ENCODE results near the gene OR11H6. TPM values are rescaled to one million over a fixed set of nuclear protein-coding genes. Genes with fewer than 3 reads are reported as not detected.
"Not testable (repeated sequence)": the region's sequence is repeated elsewhere in the genome, so short reads cannot be mapped to it uniquely, and the experiment has no call there.

OR11H6 gene
- total and polyA plus RNA-seq, 8 donors = not detected

GRCh38 chr14:20247646-20248246 is 24.2 kb downstream of the OR11H6 start:
- H3K27ac ChIP-seq = no peak overlapping the region
- TF ChIP-seq, protein P1, sequence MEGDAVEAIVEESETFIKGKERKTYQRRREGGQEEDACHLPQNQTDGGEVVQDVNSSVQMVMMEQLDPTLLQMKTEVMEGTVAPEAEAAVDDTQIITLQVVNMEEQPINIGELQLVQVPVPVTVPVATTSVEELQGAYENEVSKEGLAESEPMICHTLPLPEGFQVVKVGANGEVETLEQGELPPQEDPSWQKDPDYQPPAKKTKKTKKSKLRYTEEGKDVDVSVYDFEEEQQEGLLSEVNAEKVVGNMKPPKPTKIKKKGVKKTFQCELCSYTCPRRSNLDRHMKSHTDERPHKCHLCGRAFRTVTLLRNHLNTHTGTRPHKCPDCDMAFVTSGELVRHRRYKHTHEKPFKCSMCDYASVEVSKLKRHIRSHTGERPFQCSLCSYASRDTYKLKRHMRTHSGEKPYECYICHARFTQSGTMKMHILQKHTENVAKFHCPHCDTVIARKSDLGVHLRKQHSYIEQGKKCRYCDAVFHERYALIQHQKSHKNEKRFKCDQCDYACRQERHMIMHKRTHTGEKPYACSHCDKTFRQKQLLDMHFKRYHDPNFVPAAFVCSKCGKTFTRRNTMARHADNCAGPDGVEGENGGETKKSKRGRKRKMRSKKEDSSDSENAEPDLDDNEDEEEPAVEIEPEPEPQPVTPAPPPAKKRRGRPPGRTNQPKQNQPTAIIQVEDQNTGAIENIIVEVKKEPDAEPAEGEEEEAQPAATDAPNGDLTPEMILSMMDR (IDR thresholded peaks at IDR 0.05) = peak in 2 of 4 donors; percentile 16 to 36
- FAIRE-seq = no peak
- intact Hi-C loops (cut with DNase I) = no loop called here
- peak in 2 of 4 donors; percentile 71 to 73 for ATAC-seq
- H3K9me3 ChIP-seq = no peaks in the 10 kb centered on the region
- DNase-seq = peak in 1 of 6 donors; percentile 2
- WGBS, 2 donors = 50 to 52% methylated on average over 3 of the region's 3 CpGs
- no peaks in the 10 kb centered on the region for H3K4me1 ChIP-seq
- no peaks in the 10 kb centered on the region for H3K36me3 ChIP-seq
- no peaks in the 10 kb centered on the region for H3K27me3 ChIP-seq
- H3K4me3 ChIP-seq = no peak overlapping the region

DNA sequence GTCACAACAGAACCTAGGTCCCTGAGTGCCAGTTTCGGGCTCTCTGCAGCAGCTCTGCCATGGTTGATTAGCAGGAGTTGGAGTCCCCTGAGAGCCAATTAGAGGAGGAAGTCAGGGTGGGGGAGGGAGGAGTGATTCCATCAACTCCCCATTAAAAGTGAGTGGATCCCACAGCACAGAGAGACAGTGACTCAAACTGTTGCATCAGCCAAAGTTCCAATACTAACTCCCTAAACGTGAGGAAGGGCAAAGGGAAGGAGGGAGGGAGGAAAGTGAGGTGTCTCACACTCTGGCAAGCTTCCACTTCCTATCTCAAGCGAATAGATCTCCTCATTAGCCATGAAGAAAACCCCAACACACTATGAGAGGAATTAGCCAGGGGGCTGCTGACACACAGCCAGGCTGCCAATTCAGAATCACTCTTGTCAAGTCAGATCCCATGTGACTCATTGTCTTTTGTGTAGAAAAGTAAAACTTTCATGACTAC is 39.2 kb downstream of the OR11H6 start:
- H3K27ac ChIP-seq = no peak overlapping the region
- H3K36me3 ChIP-seq = no peaks in the 10 kb centered on the region
- H3K27me3 ChIP-seq = no peaks in the 10 kb centered on the region
- H3K4me3 ChIP-seq = no peak overlapping the region
- ATAC-seq (no peak), FAIRE-seq (no peak), DNase-seq (no peak)
- TF ChIP-seq, protein P1 (IDR thresholded peaks at IDR 0.05) = no peak
- intact Hi-C loops (cut with DNase I) = no loop called here
- WGBS, 2 donors = 51 to 55% methylated on average over 3 of the region's 3 CpGs
- no peaks in the 10 kb centered on the region for H3K9me3 ChIP-seq
- H3K4me1 ChIP-seq = no peaks in the 10 kb centered on the region

- H3K9me3 ChIP-seq; H3K36me3 ChIP-seq; H3K27me3 ChIP-seq; intact Hi-C loops (cut with DNase I); ATAC-seq; H3K4me3 ChIP-seq; H3K27ac ChIP-seq; FAIRE-seq; H3K4me1 ChIP-seq; DNase-seq: not testable (repeated sequence)
- 93 to 95% methylated on average over 5 of the region's 5 CpGs for WGBS, 2 donors
Observed at GRCh38 chr14:20264361-20264760, 40.9 kb downstream of the OR11H6 start.

- Histone ChIP-seq H3K36me3 (no peaks in the 10 kb centered on the region), H3K27ac (no peak overlapping the region), H3K27me3 (no peaks in the 10 kb centered on the region), H3K4me3 (no peak overlapping the region), H3K4me1 (no peaks in the 10 kb centered on the region), H3K9me3 (no peaks in the 10 kb centered on the region)
- ATAC-seq (no peak), DNase-seq (no peak), FAIRE-seq (no peak)
- WGBS, 2 donors = 97 to 99% methylated on average over 2 of the region's 2 CpGs
- TF ChIP-seq, protein P1 (IDR thresholded peaks at IDR 0.05) = no peak
- intact Hi-C loops (cut with DNase I) = no loop called here
Observed at GRCh38 chr14:20274062-20274461, 50.6 kb downstream of the OR11H6 start.

Other genes with a start within 250 kb of the OR11H6 start
- not detected for gene OR4K15, start 248.1 kb upstream of the OR11H6 start, total RNA-seq
- gene OR4K15, start 248.1 kb upstream of the OR11H6 start, polyA plus RNA-seq = not detected
- not detected for gene OR4Q2, start 221.5 kb upstream of the OR11H6 start, total RNA-seq
- not detected for gene OR4Q2, start 221.5 kb upstream of the OR11H6 start, polyA plus RNA-seq
- gene OR4K14, start 204.4 kb upstream of the OR11H6 start, total RNA-seq = not detected
- not detected for gene OR4K14, start 204.4 kb upstream of the OR11H6 start, polyA plus RNA-seq
- not detected for gene OR4K13, start 187.7 kb upstream of the OR11H6 start, total RNA-seq
- gene OR4K13, start 187.7 kb upstream of the OR11H6 start, polyA plus RNA-seq = not detected
- not detected for gene OR4L1, start 163.7 kb upstream of the OR11H6 start, total RNA-seq
- not detected for gene OR4L1, start 163.7 kb upstream of the OR11H6 start, polyA plus RNA-seq
- not detected for gene OR4K17, start 113.0 kb upstream of the OR11H6 start, total RNA-seq
- not detected for gene OR4K17, start 113.0 kb upstream of the OR11H6 start, polyA plus RNA-seq
- gene OR4N5, start 84.9 kb upstream of the OR11H6 start, total RNA-seq = not detected
- not detected for gene OR4N5, start 84.9 kb upstream of the OR11H6 start, polyA plus RNA-seq
- not detected for gene OR11G2, start 32.8 kb upstream of the OR11H6 start, total RNA-seq
- gene OR11G2, start 32.8 kb upstream of the OR11H6 start, polyA plus RNA-seq = not detected
- not detected for gene OR11H7, start 5.3 kb downstream of the OR11H6 start, total RNA-seq
- gene OR11H7, start 5.3 kb downstream of the OR11H6 start, polyA plus RNA-seq = not detected
- not detected for gene OR11H4, start 15.6 kb downstream of the OR11H6 start, total RNA-seq
- not detected for gene OR11H4, start 15.6 kb downstream of the OR11H6 start, polyA plus RNA-seq
- gene TTC5, start 82.2 kb downstream of the OR11H6 start, total RNA-seq = 10 to 100 TPM in 1 of 6 donors, 1 to 10 TPM in 5; 6.9 to 12.9 (median 7.7) TPM
- 1 to 10 TPM; 3.7 to 5.1 TPM for gene TTC5, start 82.2 kb downstream of the OR11H6 start, polyA plus RNA-seq
- gene CCNB1IP1, start 109.6 kb downstream of the OR11H6 start, total RNA-seq = 10 to 100 TPM; 17.4 to 34.0 (median 25.0) TPM
- gene CCNB1IP1, start 109.6 kb downstream of the OR11H6 start, polyA plus RNA-seq = 10 to 100 TPM; 37.4 to 55.3 TPM
- gene PARP2, start 119.9 kb downstream of the OR11H6 start, total RNA-seq = 10 to 100 TPM in 3 of 6 donors, 1 to 10 TPM in 3; 6.1 to 12.5 (median 9.8) TPM
- 10 to 100 TPM; 10.7 to 21.8 TPM for gene PARP2, start 119.9 kb downstream of the OR11H6 start, polyA plus RNA-seq
- 10 to 100 TPM in 3 of 6 donors, 1 to 10 TPM in 3; 7.5 to 26.6 (median 9.6) TPM for gene TEP1, start 189.8 kb downstream of the OR11H6 start, total RNA-seq
- gene TEP1, start 189.8 kb downstream of the OR11H6 start, polyA plus RNA-seq = 10 to 100 TPM; 13.3 to 14.8 TPM
- gene KLHL33, start 212.5 kb downstream of the OR11H6 start, total RNA-seq = under 1 TPM; 0.08 to 0.34 (median 0.13) TPM
- gene KLHL33, start 212.5 kb downstream of the OR11H6 start, polyA plus RNA-seq = under 1 TPM; 0.12 to 0.15 TPM
- gene OSGEP, start 231.1 kb downstream of the OR11H6 start, total RNA-seq = 10 to 100 TPM; 11.4 to 16.0 (median 13.9) TPM
- 10 to 100 TPM; 41.2 to 69.8 TPM for gene OSGEP, start 231.1 kb downstream of the OR11H6 start, polyA plus RNA-seq
- gene APEX1, start 231.5 kb downstream of the OR11H6 start, total RNA-seq = 100 to 1,000 TPM in 1 of 6 donors, 10 to 100 TPM in 5; 50.9 to 107 (median 64.6) TPM
- 10 to 100 TPM; 53.9 to 88.2 TPM for gene APEX1, start 231.5 kb downstream of the OR11H6 start, polyA plus RNA-seq
- gene PIP4P1, start 237.7 kb downstream of the OR11H6 start, total RNA-seq = 10 to 100 TPM in 5 of 6 donors, 1 to 10 TPM in 1; 8.9 to 20.5 (median 14.4) TPM
- gene PIP4P1, start 237.7 kb downstream of the OR11H6 start, polyA plus RNA-seq = 10 to 100 TPM; 26.8 to 38.2 TPM
- gene PNP, start 245.7 kb downstream of the OR11H6 start, total RNA-seq = 10 to 100 TPM in 2 of 6 donors, 1 to 10 TPM in 4; 6.2 to 17.2 (median 8.4) TPM
- 10 to 100 TPM in 1 of 2 donors, 1 to 10 TPM in 1; 9.0 to 24.0 TPM for gene PNP, start 245.7 kb downstream of the OR11H6 start, polyA plus RNA-seq